Measurements from ENCODE around the gene OBSL1. TPM values are rescaled to one million over a fixed set of nuclear protein-coding genes. Genes with fewer than 3 reads are reported as not detected.

The OBSL1 gene
- 67.8 and 71.6 TPM in 2 replicates for total RNA-seq (2014; rRNA removed; shearing (Covaris generic))

DNA sequence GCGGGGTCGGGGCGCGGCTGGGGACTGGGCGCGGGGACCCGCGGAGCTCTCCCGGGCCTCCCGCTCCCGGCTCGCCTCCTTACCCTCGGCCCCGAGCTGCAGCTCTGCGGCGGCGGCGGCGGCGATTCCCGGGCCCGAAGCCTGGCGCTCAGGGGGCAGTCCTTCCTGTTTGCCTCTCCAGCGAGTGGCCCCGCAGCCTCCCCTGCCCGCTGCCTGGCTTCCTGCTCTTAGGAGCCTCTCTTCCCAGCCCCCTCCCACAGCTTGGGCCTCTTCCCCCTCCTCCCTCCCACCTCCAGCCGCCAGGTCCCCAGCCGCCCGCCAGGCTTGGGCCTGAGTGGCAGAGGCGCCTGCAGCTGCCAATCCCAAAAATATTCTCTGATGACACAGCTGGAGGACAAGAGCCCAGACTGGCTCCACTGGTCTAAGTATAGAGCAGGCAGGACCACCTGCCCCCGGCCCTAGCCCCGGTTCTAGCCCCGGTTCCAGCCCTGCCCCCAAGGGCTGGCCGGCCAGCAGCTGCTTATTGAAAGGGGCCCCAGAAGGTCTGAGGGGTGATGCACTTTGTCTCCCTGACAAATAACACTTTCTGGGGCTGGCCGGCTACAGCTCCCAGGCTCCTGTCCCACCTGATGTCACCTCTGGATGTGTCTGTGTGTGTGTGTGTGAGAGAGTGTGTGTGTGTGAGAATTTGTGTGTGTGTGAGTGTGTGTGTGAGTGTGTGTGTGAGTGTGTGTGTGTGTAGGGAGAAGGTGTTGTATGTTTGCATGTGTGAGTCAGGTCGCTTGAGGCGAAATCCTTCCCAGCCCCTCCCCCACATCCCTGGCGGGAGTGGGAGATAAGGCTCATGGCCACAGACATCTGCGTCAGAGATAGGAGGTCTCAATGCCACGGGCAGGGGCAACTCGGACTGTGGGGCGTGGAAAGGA lies at the start of gene OBSL1:
Gene OBSL1 (minus strand): TSS at position 229 of the 926 bp plus-strand sequence. CDS start 307 bp downstream, outside the sequence.
- Histone ChIP-seq H3K36me3 (peaks cover 10% of the 10 kb centered on the region), H3K27ac (peak within 1 kb of the TSS; percentile 83), H3K4me1 (peaks cover 18% of the 10 kb centered on the region), H3K4me3 (peak within 1 kb of the TSS; percentile 94), H3K27me3 (no peaks in the 10 kb centered on the region), H3K9me3 (replicated peaks) (no peaks in the 10 kb centered on the region)
- peak; percentile 96 to 97 for DNase-seq

DNA sequence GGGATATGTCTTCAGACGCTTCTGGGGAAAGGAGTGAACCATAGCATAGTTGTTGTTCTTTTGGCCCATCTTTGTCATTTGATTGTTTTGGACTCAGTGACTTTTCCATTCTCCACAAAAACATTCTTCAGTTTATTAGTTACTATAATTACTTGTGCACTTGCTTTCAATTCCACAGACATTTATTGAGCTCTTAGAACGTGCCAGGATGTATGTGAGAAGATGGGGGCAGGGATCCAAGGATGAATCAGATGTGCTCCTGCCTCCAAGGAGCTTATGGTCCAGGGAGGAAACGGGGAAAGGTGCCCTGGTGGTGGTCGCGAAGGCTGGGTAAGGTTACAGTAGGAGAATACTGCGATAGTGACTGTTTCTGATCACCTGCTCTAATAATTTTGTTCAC lies 49.2 kb upstream of the OBSL1 start:
- no peak for DNase-seq
- Histone ChIP-seq H3K27me3 (peaks cover 4% of the 10 kb centered on the region; the same call in 1 of the 2 replicates), H3K4me3 (no peak overlapping the region), H3K4me1 (no peaks in the 10 kb centered on the region), H3K27ac (no peak overlapping the region), H3K36me3 (no peaks in the 10 kb centered on the region), H3K9me3 (replicated peaks) (no peaks in the 10 kb centered on the region)

GRCh38 chr2:219619235-219619634 lies 47.9 kb upstream of the OBSL1 start:
- Histone ChIP-seq H3K9me3 (replicated peaks) (no peaks in the 10 kb centered on the region), H3K4me3 (no peak overlapping the region), H3K27ac (no peak overlapping the region), H3K27me3 (peaks cover 4% of the 10 kb centered on the region; the same call in 1 of the 2 replicates), H3K4me1 (no peaks in the 10 kb centered on the region), H3K36me3 (no peaks in the 10 kb centered on the region)
- no peak for DNase-seq

- no peak for DNase-seq
- H3K4me1 ChIP-seq = no peaks in the 10 kb centered on the region
- H3K27ac ChIP-seq = no peak overlapping the region
- H3K9me3 ChIP-seq (replicated peaks) = no peaks in the 10 kb centered on the region
- no peak overlapping the region for H3K4me3 ChIP-seq
- no peaks in the 10 kb centered on the region for H3K36me3 ChIP-seq
- peaks cover 4% of the 10 kb centered on the region; the same call in 1 of the 2 replicates for H3K27me3 ChIP-seq
These were observed 47.4 kb upstream of the OBSL1 start for GRCh38 chr2:219618733-219619122.

DNA sequence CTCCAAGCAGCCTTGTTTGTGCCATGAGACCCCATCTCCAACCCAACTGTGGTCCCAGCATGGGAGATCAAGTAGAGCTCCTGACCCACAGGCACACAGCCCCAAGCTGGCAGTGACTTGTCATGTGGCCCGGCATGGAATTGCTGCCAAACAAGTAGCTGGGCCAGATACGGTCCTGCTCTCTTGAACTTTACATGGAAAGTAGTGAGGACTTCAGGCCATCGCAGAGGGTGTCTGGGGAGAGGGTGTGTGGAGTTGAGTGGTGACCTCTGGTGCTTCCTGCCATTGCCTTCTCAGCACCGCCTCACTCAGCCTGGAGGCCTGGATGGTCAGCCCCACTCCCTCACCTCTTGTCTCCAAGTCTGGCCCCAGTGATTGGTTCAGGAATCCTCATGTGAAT lies 45.2 kb upstream of the OBSL1 start:
- no peaks in the 10 kb centered on the region for H3K4me1 ChIP-seq
- no peak for DNase-seq

DNA sequence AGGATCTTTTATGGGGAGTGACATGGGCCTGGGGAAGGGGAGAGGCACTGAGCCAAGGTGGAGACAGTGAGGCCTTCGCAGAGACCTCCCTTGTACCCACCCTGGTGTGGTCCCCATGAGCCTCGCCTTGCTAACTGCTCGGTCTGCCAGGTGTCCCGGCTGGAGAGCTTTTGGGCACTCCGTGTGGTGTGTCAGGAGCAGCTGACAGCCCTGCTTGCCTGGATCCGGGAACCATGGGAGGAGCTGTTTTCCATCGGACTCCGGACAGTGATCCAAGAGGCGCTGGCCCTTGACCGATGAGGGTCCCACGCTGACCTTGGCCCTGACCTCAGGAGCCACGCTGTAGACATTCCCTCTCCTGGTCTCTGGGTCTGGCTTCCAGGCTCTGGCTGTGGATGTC lies 44.6 kb upstream of the OBSL1 start:
- Histone ChIP-seq H3K27ac (no peak overlapping the region), H3K4me1 (no peaks in the 10 kb centered on the region), H3K36me3 (no peaks in the 10 kb centered on the region), H3K4me3 (no peak overlapping the region), H3K9me3 (replicated peaks) (no peaks in the 10 kb centered on the region), H3K27me3 (no peaks in the 10 kb centered on the region)
- DNase-seq = no peak

More for the DNA sequence above, 45.2 kb upstream of the OBSL1 start:
- Histone ChIP-seq H3K27ac (no peak overlapping the region), H3K36me3 (no peaks in the 10 kb centered on the region), H3K4me3 (no peak overlapping the region), H3K27me3 (no peaks in the 10 kb centered on the region), H3K9me3 (replicated peaks) (no peaks in the 10 kb centered on the region)

- no peaks in the 10 kb centered on the region for H3K36me3 ChIP-seq
- no peaks in the 10 kb centered on the region for H3K27me3 ChIP-seq
- no peaks in the 10 kb centered on the region for H3K4me1 ChIP-seq
- DNase-seq = no peak
- H3K4me3 ChIP-seq = no peak overlapping the region
- no peak overlapping the region for H3K27ac ChIP-seq
- H3K9me3 ChIP-seq (replicated peaks) = no peaks in the 10 kb centered on the region
These were observed 43.7 kb upstream of the OBSL1 start for GRCh38 chr2:219615036-219615435.

DNA sequence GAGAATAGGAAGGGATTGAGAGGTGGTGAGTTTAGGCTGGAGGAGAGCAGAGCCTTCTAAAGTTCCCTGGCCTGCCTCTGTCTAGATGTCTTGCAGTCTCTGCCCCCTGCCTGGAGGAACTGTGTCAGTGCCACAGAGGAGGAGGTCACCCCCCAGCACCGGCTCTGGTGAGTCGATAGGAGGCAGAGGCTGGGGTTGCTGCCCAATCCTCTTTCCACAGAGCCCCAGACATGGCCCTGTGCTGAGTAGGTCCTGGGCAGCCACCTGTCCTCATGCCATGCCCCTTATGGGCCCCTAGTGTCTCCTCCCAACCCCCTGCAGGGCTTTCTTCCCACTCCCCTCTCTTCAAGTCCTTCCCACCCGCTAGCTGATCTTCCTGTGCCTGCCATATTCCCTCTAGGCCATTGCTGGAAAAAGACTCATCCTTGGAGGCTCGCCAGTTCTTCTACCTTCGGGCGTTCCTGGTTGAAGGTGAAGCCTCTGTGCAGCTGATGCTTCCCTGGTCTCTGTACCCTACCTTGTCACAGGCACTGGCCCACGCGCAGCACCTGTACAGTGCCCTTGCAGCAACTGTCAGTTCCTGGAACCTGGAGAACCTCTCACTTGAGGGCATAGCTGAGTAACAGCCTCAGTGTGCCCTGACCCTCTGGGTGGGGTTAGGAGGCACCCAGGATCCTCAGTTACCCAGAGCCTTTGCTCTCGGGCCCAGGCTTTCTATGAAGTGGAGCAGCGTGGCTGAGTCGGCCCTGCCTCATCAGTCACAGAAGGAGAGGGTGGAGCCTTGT lies 42.9 kb upstream of the OBSL1 start:
- no peak overlapping the region for H3K27ac ChIP-seq
- no peak overlapping the region for H3K4me3 ChIP-seq
- H3K9me3 ChIP-seq (replicated peaks) = no peaks in the 10 kb centered on the region
- H3K27me3 ChIP-seq = no peaks in the 10 kb centered on the region
- no peak for DNase-seq
- no peaks in the 10 kb centered on the region for H3K36me3 ChIP-seq
- H3K4me1 ChIP-seq = no peaks in the 10 kb centered on the region

- H3K36me3 ChIP-seq = no peaks in the 10 kb centered on the region
- no peaks in the 10 kb centered on the region for H3K27me3 ChIP-seq
- DNase-seq = no peak
- H3K4me3 ChIP-seq = no peak overlapping the region
- H3K9me3 ChIP-seq (replicated peaks) = no peaks in the 10 kb centered on the region
- no peaks in the 10 kb centered on the region for H3K4me1 ChIP-seq
- no peak overlapping the region for H3K27ac ChIP-seq
These were observed 42.2 kb upstream of the OBSL1 start for GRCh38 chr2:219613461-219614070.

DNA sequence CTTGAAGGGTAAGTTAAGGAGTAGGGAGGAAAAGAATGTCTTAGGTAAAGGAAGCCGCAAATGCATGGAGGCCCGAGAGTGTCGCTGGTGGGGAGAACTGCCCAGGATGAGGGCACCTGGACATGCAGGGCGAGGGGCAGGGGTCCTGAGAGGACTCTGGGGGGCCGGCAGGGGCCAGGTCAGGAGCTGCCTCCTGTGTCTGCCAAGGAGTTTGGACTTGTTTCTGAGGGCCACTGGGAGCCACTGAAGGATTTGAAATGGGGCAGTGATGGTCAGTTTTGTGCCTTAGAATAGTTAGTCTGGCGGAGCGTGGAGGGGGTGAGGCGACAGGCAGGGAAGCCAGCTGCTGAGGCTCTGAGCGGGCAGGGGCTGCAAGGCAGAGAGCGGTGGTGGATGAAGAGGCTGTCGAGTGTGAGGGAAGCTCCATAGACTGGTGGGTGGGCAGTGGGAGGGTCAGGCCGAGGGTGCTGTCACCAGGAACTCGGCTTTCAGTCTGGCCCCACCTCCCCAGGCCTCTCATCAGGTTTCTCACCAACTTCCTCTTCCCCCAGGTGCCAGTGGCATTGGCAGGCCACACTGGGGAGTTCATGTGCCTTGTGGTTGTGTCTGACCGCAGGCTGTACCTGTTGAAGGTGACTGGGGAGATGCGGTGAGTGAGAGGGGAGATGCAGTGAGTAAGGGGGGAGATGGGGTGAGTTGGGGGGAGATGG lies 41.4 kb upstream of the OBSL1 start:
- Histone ChIP-seq H3K9me3 (replicated peaks) (no peaks in the 10 kb centered on the region), H3K36me3 (no peaks in the 10 kb centered on the region), H3K27ac (no peak overlapping the region), H3K27me3 (no peaks in the 10 kb centered on the region), H3K4me3 (no peak overlapping the region), H3K4me1 (no peaks in the 10 kb centered on the region)
- no peak for DNase-seq

- Histone ChIP-seq H3K36me3 (no peaks in the 10 kb centered on the region; the same call in 1 of the 2 replicates), H3K27me3 (no peaks in the 10 kb centered on the region), H3K4me1 (no peaks in the 10 kb centered on the region), H3K4me3 (no peak overlapping the region), H3K27ac (no peak overlapping the region), H3K9me3 (replicated peaks) (no peaks in the 10 kb centered on the region)
- DNase-seq = no peak
These were observed 40.7 kb upstream of the OBSL1 start for GRCh38 chr2:219611866-219612576.

- DNase-seq = no peak
- Histone ChIP-seq H3K27me3 (no peaks in the 10 kb centered on the region), H3K9me3 (replicated peaks) (no peaks in the 10 kb centered on the region), H3K27ac (no peak overlapping the region), H3K4me3 (no peak overlapping the region), H3K4me1 (no peaks in the 10 kb centered on the region), H3K36me3 (no peaks in the 10 kb centered on the region; the same call in 1 of the 2 replicates)
These were observed 40.0 kb upstream of the OBSL1 start for GRCh38 chr2:219611306-219611705.

GRCh38 chr2:219609149-219609750 lies 37.9 kb upstream of the OBSL1 start:
- no peaks in the 10 kb centered on the region for H3K4me1 ChIP-seq
- H3K4me3 ChIP-seq = no peak overlapping the region
- H3K27ac ChIP-seq = no peak overlapping the region
- no peaks in the 10 kb centered on the region for H3K27me3 ChIP-seq
- DNase-seq = no peak
- no peaks in the 10 kb centered on the region; the same call in 1 of the 2 replicates for H3K36me3 ChIP-seq
- H3K9me3 ChIP-seq (replicated peaks) = no peaks in the 10 kb centered on the region

Data from SJCRH30 (cell line).